Measurements from ENCODE around the gene ZSCAN5B.

DNA sequence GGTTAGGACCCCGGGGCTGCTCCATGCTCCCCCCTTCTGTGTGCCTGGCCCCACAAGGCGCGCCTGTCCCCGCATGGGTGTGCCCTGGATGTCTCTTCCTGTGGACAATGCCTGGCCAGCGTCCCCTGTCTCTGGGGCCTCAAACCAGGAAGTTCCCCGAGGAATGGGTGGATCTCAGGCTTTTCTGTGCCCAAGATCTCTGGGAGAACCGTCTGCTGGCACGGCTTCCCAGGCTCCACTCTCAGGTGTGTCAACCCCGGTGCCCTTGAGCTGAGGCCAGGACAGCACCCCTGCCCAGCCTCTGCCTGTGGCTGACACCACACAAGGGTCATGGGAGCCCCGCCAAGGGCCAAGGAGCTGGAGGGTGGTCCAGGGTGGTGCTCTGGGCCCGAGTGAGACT, 40.8 kb downstream of the ZSCAN5B start:
- TF ChIP-seq, protein P1, sequence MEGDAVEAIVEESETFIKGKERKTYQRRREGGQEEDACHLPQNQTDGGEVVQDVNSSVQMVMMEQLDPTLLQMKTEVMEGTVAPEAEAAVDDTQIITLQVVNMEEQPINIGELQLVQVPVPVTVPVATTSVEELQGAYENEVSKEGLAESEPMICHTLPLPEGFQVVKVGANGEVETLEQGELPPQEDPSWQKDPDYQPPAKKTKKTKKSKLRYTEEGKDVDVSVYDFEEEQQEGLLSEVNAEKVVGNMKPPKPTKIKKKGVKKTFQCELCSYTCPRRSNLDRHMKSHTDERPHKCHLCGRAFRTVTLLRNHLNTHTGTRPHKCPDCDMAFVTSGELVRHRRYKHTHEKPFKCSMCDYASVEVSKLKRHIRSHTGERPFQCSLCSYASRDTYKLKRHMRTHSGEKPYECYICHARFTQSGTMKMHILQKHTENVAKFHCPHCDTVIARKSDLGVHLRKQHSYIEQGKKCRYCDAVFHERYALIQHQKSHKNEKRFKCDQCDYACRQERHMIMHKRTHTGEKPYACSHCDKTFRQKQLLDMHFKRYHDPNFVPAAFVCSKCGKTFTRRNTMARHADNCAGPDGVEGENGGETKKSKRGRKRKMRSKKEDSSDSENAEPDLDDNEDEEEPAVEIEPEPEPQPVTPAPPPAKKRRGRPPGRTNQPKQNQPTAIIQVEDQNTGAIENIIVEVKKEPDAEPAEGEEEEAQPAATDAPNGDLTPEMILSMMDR (IDR thresholded peaks at IDR 0.05; ENCODE audit: low read depth, low read length): no peak
- TF ChIP-seq POLR2A (IDR thresholded peaks at IDR 0.05; ENCODE audit: extremely low read depth, insufficient read length) (no peak), MYC (IDR thresholded peaks at IDR 0.05; ENCODE audit: low read depth, low read length) (no peak)
- TF ChIP-seq, protein P2, sequence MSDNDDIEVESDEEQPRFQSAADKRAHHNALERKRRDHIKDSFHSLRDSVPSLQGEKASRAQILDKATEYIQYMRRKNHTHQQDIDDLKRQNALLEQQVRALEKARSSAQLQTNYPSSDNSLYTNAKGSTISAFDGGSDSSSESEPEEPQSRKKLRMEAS (IDR thresholded peaks at IDR 0.05; ENCODE audit: low read depth, low read length): no peak

Data from NB4 (cell line).